Left ventricle myocardium superior (tissue), 1 donor: ENCODE measurements around the gene ARFGEF2. TPM values are rescaled to one million over a fixed set of nuclear protein-coding genes. Genes with fewer than 3 reads are reported as not detected.
"Not testable (repeated sequence)": the region's sequence is repeated elsewhere in the genome, so short reads cannot be mapped to it uniquely, and the experiment has no call there.

Experiments
- ATAC-seq: fragments of 200-7000 bp; cut with Tn5 transposase; one replicate; pipeline ENCODE4 v1.9.1; 2020; ENCODE audit warnings: mild to moderate bottlenecking, moderate library complexity
- DNase-seq: peaks from one replicate; pipeline ENCODE4 v3.0.0-alpha.2; 2020
- intact Hi-C: fragments of 100-400 bp; cut with micrococcal nuclease; formaldehyde crosslinking; loops from one replicate; pipeline ENCODE4 v1.11.0; 2022
- total RNA-seq: library from RNA; stranded (reverse); fragmentation: NEBNext Ultra II Directional; extraction: Animal tissue kit (Norgen Biotek cat#: 25700); gene quantifications from one replicate; pipeline ENCODE4 v1.2.1, GENCODE V29; 2021
- donor health status: DM: no; HTN: yes; CAD: no; lungs with severe emphysema.

The ARFGEF2 gene
- total RNA-seq, 1 donor from 2014 or later, result 44.9 TPM

DNA sequence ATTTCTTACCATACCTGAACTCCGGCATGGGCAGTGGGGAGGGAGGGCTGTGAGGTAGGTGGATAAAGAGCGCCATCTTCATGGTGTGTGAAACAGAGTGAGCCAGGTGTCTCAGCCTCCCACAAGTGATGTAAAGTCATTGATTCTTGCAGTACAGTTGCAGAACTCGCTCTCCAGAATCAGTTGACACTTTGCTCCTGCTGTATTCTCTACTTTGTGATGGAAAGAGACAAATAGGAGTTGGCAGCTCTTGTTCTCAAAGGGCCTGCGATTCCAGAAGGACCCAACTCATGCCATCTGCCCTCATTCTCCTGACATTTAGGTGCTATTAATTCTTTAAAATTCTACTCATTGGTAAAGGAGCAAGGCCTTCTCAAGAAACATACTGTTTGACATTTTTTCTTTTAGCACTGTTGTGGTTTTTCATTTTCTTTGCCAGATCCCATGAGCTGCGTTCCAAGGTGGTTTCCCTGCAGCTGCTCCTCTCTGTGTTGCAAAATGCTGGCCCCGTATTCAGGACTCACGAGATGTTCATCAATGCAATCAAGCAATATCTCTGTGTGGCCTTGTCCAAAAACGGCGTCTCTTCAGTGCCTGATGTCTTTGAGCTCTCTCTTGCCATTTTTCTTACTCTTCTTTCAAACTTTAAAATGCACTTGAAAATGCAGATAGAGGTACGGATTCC is 49.3 kb downstream of the ARFGEF2 start:
- intact Hi-C loops, result no loop called here
- no peak for ATAC-seq
- no peak for DNase-seq

DNA sequence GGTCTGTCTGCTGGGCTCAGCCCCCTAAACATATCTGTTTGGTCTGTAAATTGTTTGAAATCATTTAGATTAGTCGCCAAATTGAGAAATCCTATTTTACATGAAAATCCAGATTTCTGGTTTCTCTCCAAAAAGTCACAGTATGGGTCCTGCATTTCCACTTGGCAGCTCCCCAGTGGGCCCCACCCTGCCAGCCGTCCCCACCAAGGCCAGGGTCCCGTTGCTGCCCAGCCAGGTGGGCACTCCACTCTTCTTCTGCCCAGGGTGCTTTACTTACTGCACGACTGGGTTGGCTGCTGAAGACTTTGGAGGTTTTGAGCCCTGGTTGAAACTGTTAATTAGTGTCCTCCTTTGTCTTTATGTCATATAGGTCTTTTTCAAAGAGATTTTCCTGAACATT is 50.4 kb downstream of the ARFGEF2 start:
- DNase-seq, result no peak
- intact Hi-C loops, result no loop called here
- ATAC-seq, result no peak

DNA sequence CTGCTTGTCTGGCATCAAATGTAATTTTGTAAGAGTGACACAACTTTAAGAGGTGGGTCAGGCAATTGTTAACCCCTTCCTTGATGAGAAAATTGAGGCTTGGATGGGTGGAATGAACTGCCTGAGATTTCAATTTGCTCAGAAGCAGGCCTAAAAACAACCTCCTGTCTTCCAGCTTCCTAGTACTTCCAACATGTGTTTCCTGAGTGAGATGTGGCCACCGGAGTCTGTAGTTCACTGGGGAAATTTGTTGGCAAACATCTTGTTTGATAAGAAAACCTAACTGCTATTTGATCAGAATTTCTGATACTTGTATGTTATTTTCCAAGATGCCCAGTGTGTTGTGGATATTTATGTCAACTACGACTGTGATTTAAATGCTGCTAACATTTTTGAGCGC is 51.3 kb downstream of the ARFGEF2 start:
- no peak for DNase-seq
- ATAC-seq, result no peak
- intact Hi-C loops, result no loop called here

DNA sequence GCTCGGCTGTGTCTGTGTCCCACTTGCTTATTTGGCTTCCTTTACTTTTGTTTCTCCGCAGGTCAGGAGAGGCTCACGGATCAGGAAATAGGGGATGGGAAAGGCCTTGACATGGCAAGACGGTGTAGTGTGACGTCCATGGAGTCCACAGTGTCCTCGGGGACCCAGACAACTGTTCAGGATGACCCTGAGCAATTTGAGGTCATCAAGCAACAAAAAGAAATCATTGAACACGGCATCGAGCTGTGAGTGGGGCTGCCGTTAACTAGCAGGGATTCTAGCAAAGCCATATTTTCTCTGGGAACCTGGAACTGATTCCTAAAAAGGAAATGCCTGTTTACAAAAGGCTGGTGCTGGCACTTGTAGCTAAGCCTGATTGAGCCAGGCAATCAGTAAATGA is 54.4 kb downstream of the ARFGEF2 start:
- intact Hi-C loops, result no loop called here
- ATAC-seq (no peak), DNase-seq (no peak)

DNA sequence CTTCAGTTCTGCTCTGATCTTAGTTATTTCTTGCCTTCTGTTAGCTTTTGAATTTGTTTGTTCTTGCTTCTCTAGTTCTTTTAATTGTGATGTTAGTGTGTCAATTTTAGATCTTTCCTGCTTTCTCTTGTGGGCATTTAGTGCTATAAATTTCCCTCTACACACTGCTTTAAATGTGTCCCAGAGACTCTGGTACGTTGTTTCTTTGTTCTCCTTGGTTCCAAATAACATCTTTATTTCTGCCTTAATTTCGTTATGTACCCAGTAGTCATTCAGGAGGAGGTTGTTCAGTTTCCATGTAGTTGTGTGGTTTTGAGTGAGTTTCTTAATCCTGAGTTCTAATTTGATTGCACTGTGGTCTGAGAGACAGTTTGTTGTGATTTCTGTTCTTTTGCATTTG is 58.5 kb downstream of the ARFGEF2 start:
- DNase-seq, intact Hi-C loops, ATAC-seq: not testable (repeated sequence)

DNA sequence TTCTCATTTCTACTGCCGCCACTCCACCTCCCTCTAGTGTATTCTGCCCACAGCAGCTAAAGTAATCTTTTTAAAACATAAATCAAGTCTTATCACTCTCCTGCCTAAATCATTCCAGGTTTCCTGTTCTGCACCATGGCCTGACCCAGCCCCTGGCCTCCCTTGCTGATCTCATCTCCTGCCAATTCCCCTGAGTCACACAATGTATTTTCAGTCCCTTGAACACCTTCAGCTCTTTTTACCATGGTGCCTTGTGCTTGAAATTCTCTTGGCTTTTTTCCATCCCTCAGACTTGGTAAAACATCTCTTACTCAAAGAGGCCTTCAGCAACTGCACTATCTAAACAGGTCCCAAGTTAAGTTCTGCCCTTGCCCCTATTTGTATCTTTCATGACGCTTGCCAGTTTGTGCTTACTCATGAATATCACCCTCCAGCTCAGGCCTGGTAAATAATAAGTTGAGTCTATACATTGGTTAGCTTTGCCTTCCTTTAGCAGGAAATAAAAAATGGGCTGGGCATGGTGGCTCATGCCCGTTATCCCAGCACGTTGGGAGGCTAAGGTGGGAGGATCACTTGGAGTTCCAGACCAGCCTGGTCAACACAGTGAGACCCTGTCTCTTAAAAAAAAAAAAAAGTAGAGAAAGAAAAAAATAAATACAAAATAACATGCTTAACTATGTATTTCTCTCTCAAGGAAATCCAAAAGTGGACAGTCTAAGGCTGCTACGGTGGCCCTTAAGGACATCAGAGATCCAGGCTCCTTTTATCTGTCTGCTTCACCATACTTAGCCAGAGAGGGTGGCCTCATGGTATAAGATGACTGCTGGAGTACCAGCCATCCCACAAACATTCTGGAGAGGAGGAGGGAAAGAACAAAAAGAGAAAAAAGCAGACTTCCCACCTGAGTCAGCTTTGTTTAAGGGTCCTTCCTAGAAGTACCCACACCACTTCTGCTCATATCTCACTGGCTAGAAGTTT is 62.2 kb downstream of the ARFGEF2 start:
- ATAC-seq (peak; percentile 98), DNase-seq (peak; percentile 35)
- intact Hi-C loops, result no loop called here

DNA sequence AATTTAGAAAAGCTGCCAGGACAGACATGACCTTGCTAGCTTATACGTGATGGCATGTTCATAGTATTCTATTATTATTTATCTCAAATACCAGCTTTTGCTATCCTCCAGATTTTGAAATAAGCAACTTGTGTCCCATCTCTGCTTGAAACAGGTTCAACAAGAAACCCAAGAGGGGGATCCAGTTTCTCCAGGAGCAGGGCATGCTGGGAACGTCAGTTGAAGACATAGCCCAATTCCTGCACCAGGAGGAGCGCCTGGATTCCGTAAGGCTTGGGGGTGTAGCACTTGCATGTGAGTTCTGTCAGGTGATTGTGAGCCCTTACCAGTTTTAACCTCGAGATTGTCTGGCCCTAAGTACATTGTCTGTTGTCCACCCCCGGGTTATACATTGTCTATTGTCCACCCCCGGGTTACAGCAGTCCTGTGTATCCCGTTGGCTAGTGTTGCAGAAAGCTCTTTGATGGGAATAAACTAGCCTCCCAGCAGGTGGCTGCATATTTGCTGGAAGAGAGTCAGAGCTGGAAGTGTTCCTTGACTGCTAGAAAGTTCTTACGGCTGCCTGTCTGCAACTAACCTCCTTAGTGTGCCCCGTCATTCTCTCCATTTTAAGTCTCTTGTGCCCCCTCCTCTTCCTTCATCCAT is 63.2 kb downstream of the ARFGEF2 start:
- intact Hi-C loops, result no loop called here
- DNase-seq (no peak), ATAC-seq (no peak)

DNA sequence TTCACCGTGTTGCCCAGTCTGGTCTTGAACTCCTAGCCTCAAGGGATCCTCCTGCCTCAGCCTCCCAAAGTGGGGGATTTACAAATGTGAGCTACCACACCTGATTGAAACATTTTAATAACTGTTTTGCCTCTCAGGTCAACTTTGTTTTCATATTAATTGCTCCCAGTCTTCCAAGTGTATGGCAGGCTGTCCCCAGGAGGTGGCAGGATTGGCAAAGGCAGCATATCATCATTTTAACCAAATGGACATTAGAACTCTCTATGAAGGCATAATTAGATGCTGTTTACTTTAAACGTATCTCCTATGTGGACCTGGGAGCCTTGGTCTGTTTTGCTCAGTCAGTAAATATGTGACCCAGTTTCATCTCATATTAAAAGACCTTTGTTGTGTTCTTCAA is 65.4 kb downstream of the ARFGEF2 start:
- ATAC-seq, result no peak
- intact Hi-C loops, result no loop called here
- DNase-seq, result no peak

DNA sequence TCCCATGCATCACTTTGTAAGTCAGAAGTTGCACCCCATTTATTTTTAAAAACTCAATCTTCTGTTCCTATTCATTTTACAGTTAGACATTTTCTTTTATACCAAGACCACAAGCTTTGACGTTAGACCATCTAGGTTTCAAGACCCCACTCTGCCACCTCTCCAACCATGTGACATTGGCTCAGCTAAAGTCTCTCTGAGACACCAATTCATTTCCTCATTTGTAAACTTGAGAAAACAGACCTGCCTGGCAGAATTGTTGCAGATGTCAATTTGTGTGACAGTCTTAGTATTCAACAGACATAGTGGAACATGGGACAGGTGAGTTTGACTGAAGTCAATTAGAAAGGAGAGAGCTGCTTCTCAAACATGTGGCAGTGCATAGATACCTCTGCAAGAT is 69.0 kb downstream of the ARFGEF2 start:
- no peak for ATAC-seq
- no peak for DNase-seq
- intact Hi-C loops, result no loop called here

DNA sequence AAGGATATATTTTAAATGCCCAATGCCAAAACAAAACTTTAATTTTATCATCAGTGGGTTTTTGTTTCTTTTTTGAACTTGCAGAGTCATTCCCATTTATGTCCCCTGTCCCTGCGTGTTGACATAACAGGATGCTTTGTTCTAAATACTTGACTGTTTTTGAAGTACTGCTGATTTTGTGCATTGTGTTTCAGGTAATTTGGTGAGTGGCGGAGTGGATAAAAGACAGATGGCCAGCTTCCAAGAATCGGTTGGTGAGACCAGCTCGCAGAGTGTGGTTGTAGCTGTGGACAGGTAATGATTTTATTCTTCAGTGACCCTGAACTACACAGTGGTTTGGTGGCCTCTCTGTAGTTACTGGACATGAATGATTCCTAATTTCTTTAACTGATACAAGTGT is 74.1 kb downstream of the ARFGEF2 start:
- DNase-seq (no peak), ATAC-seq (no peak)
- intact Hi-C loops, result no loop called here

DNA sequence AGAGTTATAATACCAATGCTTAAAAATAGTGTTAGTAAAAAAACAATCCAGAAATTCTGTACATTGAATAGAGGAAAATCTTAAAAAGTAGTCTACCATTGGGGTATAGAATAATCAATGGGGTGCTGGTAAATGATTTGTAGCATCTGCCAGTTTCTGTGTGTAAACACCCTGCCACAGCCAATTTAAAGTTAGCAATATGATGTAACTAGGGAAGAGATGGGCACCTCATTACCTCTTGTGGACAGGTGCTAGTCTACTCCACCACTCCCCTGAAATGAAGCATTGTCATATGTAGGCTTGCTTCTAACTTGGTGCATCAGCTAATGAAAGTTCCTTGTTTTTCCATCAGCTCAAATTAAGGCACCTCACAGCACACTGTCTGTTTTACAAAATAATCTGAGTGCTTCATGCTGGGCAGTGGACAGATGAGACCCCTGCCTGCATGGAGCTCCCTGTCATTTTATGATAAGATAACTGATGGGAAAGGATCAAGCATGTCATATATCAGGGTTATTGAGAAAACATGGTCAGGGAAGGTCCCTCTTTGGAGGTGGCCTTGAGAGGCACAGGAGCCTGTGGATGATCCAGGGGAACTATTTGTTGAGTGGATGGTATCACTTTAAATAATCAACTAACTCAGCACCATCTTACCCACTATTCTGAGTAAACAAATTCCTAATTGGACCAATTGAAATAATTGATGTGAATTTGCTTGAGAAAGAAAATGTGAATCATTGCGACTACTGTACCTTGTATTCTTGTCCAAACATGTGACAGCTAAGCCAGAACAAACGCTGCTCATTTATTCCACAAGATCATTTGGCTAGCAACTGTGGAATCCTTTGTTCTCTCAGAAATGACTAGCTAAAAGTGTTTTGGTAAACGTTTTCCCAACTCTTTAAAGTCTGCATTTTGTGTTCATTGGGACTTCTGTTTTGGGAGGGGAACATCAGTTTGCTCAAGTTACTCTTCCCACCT is 78.7 kb downstream of the ARFGEF2 start:
- intact Hi-C loops, result no loop called here
- ATAC-seq (no peak), DNase-seq (no peak)

DNA sequence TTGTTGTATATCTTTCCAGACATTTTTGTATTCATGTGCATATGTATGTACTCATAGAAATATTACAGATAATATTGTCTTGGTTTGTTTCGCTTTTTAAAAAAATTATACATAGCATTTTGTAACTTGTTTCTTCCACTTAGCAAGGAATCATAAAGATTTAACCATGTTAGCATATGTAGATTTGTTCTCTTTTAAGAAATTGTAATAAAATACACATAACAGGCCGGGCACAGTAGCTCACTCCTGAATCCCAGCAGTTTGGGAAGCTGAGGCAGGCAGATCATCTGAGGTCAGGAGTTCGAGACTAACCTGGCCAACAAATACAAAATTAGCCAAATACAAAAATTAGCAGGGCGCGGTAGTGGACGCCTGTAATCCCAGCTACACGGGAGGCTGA is 80.2 kb downstream of the ARFGEF2 start:
- ATAC-seq (no peak), DNase-seq (no peak)
- intact Hi-C loops, result no loop called here

DNA sequence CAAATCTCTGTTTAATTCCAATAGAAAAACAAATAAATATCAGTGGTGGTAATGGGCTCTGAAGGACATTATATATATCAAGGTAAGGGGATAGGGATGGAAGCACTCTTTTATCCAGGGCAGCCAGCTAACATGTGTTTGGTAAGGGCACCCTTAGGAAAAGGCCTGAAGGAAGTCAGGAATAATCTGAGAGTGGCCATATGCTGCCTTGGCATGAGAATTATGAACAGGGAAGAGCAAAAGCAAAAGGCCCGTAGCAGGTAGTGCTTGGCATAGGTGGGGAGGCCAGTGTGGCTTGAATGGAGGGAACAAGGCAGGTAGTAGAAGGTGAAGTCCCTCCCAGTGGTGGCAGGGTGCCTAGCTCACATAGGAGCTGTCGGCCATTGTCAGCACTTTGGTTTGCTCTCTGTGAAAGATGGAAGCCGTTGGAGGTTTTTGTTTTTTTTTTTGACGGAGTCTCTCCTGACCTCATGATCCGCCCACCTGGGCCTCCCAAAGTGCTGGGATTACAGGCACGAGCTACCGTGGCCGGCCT is 85.0 kb downstream of the ARFGEF2 start:
- no peak for DNase-seq
- intact Hi-C loops, result no loop called here
- ATAC-seq, result no peak

DNA sequence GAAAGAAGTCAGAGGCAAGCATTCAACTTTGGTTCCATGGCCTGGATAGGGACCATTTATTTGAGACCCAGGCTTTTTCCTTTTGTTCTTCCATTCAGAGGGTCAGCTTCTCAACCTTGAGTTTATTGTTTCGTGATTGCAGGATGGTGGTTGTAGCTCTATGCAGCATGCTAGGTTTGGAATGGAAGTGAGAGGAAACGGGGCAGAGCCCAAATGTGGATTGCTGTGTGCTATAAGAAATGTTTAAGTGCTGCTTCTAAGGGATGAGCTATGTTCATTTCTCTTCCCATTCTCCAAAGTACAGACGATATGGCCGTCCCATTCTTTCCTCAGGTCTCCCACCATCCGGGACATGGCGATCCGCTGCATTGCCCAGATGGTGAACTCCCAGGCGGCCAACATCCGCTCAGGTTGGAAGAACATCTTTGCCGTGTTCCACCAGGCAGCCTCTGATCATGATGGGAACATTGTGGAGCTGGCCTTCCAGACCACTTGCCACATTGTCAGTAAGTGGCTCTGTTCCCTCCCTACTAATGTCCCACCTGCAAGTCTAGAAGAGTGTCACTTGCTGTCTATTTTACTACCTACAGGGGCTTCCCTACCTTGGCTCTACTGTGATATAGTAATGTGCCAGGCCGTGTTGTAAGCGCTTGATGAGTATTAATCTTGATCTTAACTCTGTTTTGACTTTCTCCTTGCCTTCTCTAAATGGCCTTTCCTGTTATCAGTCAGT is 88.6 kb downstream of the ARFGEF2 start:
- DNase-seq (no peak), ATAC-seq (no peak)
- intact Hi-C loops, result no loop called here

DNA sequence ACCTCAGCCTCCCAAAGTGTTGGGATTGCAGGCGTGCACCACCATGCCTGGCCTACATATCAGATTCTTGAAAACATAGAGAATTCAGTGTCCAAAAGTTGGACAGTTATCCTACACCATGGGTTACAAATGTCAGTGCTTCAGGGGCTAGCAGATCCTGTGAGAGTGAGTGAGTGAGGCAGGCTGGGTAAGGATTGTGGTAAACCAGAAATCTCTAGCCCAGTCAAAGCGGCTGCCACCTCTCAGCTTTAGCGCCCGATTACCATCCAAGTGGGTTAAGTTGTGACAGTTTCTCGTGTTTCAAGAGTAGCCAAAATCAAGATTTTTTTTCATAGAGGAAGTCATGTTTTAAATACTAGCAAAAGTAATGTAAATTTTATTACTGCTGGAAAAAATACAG is 102.7 kb downstream of the ARFGEF2 start:
- ATAC-seq (no peak), DNase-seq (no peak)
- intact Hi-C loops, result loop anchor here (10.0 kb wide), 1 partner anchor 51 kb away; no protein-coding TSS in a partner anchor

DNA sequence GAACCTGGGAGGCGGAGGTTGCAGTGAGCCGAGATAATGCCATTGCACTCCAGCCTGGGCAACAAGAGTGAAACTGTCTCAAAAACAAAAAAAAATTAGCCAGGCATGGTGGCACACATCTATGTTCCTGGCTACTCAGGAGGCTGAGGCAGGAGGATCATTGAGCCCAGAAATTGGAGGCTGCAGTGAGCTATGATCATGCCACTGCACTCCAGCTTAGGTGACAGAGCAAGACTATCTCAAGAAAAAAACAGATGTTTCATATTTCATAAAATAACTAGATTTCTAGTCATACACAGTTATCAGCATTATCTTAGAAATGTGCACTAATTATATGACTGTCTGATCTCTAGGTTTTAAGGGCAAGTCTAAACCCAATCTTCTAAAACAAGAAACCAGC is 106.7 kb downstream of the ARFGEF2 start:
- ATAC-seq, DNase-seq: not testable (repeated sequence)
- intact Hi-C loops, result loop anchor here (10.0 kb wide), 1 partner anchor 47 kb away; no protein-coding TSS in a partner anchor

DNA sequence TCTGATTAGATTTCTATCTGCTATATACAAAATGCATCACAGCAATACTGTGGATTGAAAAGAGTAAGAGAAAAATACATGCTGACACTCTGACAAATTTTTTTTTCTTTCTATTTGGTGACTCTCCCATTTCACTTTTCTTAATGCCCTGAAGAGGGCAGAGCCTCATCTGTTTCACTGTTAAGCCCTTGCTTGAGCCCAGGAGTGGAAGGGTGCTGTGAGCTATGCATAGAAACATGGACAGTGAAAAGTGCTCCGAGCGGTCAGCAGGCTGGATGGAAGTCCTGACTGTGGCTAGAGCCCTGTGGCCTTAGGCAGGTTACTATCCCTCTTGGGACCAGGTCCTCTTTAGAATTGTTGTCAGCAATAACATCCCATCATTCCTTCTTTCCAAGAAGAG is 107.2 kb downstream of the ARFGEF2 start:
- intact Hi-C loops, result loop anchor here (10.0 kb wide), 1 partner anchor 46 kb away; no protein-coding TSS in a partner anchor
- ATAC-seq, result no peak
- DNase-seq, result no peak

DNA sequence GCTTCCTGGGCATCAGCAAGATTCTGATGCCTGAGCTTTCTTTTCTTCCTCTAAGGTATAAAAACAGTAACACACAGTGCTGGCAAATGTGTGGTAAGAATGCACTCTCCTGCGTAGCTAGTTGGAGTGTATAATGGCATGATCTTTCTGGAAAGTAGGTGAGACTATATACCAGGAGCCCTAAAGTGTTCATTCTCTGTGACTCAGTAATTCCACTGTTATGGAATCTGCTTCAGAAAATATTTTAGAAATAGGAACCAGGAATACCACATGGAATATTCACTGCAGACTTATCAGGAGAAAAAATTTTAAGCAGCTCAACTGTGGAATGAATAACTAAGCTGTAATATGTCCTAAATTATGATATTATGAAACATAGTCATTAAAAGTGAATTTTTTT is 107.7 kb downstream of the ARFGEF2 start:
- DNase-seq (no peak), ATAC-seq (no peak)
- intact Hi-C loops, result loop anchor here (10.0 kb wide), 1 partner anchor 46 kb away; no protein-coding TSS in a partner anchor
